ENCODE results near the gene AMOTL1.

DNA sequence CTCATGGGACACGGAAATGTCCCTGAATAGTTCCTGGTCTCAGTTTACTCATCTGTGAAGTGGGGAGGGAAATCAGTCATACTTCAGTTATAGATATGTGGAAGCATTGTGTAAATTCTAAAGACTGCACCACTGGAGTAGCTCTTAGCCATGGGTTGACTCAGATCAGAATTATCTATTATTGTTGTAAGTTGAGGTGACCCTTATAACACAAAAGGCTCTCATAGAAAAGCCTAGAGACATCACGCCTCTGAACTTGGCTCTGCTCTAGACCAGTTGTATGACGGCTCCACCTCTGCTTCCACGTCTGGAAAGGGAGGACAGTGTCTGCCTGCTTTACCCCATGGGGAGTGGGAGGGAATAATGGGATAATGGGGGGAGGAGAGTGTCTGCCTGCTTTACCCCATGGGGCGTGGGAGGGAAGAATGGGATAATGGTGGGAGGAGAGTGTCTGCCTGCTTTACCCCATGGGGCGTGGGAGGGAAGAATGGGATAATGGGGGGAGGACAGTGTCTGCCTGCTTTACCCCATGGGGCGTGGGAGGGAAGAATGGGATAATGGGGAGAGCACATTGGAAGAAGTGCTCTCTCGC is 98.2 kb downstream of the AMOTL1 start:
- TF ChIP-seq TEAD4 (IDR thresholded peaks at IDR 0.05): peak; percentile 73
- TF ChIP-seq TAF1 (IDR thresholded peaks at IDR 0.05; ENCODE audit: low read depth): no peak
- TF ChIP-seq CEBPB (IDR thresholded peaks at IDR 0.05): no peak
- TF ChIP-seq MAX (IDR thresholded peaks at IDR 0.05): no peak; the same call in 1 of the 2 replicates
- TF ChIP-seq, protein P1, sequence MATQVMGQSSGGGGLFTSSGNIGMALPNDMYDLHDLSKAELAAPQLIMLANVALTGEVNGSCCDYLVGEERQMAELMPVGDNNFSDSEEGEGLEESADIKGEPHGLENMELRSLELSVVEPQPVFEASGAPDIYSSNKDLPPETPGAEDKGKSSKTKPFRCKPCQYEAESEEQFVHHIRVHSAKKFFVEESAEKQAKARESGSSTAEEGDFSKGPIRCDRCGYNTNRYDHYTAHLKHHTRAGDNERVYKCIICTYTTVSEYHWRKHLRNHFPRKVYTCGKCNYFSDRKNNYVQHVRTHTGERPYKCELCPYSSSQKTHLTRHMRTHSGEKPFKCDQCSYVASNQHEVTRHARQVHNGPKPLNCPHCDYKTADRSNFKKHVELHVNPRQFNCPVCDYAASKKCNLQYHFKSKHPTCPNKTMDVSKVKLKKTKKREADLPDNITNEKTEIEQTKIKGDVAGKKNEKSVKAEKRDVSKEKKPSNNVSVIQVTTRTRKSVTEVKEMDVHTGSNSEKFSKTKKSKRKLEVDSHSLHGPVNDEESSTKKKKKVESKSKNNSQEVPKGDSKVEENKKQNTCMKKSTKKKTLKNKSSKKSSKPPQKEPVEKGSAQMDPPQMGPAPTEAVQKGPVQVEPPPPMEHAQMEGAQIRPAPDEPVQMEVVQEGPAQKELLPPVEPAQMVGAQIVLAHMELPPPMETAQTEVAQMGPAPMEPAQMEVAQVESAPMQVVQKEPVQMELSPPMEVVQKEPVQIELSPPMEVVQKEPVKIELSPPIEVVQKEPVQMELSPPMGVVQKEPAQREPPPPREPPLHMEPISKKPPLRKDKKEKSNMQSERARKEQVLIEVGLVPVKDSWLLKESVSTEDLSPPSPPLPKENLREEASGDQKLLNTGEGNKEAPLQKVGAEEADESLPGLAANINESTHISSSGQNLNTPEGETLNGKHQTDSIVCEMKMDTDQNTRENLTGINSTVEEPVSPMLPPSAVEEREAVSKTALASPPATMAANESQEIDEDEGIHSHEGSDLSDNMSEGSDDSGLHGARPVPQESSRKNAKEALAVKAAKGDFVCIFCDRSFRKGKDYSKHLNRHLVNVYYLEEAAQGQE (IDR thresholded peaks at IDR 0.05; ENCODE audit: low read depth): no peak
